ENCODE data around the gene INPP4B. TPM values are rescaled to one million over a fixed set of nuclear protein-coding genes. Genes with fewer than 3 reads are reported as not detected.

INPP4B gene
- total RNA-seq, 1 experiment from 2014 or later = 14.3 TPM

- TF ChIP-seq, protein P1, sequence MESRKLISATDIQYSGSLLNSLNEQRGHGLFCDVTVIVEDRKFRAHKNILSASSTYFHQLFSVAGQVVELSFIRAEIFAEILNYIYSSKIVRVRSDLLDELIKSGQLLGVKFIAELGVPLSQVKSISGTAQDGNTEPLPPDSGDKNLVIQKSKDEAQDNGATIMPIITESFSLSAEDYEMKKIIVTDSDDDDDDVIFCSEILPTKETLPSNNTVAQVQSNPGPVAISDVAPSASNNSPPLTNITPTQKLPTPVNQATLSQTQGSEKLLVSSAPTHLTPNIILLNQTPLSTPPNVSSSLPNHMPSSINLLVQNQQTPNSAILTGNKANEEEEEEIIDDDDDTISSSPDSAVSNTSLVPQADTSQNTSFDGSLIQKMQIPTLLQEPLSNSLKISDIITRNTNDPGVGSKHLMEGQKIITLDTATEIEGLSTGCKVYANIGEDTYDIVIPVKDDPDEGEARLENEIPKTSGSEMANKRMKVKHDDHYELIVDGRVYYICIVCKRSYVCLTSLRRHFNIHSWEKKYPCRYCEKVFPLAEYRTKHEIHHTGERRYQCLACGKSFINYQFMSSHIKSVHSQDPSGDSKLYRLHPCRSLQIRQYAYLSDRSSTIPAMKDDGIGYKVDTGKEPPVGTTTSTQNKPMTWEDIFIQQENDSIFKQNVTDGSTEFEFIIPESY (IDR thresholded peaks at IDR 0.05; ENCODE audit: extremely low read depth, insufficient replicate concordance, low read length) = no peak
- no peak for TF ChIP-seq YY1 (IDR thresholded peaks at IDR 0.05; ENCODE audit: extremely low read depth, insufficient replicate concordance, low read depth, low read length)
- TF ChIP-seq POLR2AphosphoS5 (IDR thresholded peaks at IDR 0.05; ENCODE audit: low read depth, low read length) = peak; percentile 32; the same call in 1 of the 2 replicates
- TF ChIP-seq ZNF274 (IDR thresholded peaks at IDR 0.05; ENCODE audit: low read depth, low read length) = no peak
- no peak for TF ChIP-seq POLR2A (IDR thresholded peaks at IDR 0.05; ENCODE audit: borderline replicate concordance, extremely low read depth, insufficient read depth, insufficient read length)
- TF ChIP-seq FOSL1 (IDR thresholded peaks at IDR 0.05; ENCODE audit: low read depth) = peak; percentile 92
- TF ChIP-seq ELF1 (IDR thresholded peaks at IDR 0.05; ENCODE audit: borderline replicate concordance, low read depth) = no peak
- no peak for TF ChIP-seq EGR1 (IDR thresholded peaks at IDR 0.05; ENCODE audit: low read depth)
These were observed 580.6 kb downstream of the INPP4B start (continued) for GRCh38 chr4:142265536-142265935.

GRCh38 chr4:142264961-142265360 is 581.1 kb downstream of the INPP4B start:
- Histone ChIP-seq H3K79me2 (ENCODE audit: insufficient read depth, low read length) (no peaks in the 10 kb centered on the region), H3K9me2 (ENCODE audit: insufficient read depth) (no peaks in the 10 kb centered on the region), H3K4me1 (ENCODE audit: control insufficient read depth in 1 of 2, insufficient read depth in 2 of 2, low read length in 2 of 2) (peaks cover 20 to 28% of the 10 kb centered on the region in 2 experiments), H3K4me2 (ENCODE audit: low read length) (peak overlapping the region; percentile 62), H4K20me1 (ENCODE audit: insufficient read depth) (no peaks in the 10 kb centered on the region), H3K9ac (ENCODE audit: low read length) (no peak overlapping the region), H3K27ac (ENCODE audit: low read depth, low read length) (no peak overlapping the region), H3K27me3 (ENCODE audit: insufficient read depth, low read length) (no peaks in the 10 kb centered on the region), H2AFZ (ENCODE audit: low read depth, low read length, poor library complexity, severe bottlenecking) (no peak overlapping the region), H3K4me3 (replicated peaks in 1 of 2; ENCODE audit: low read depth in 1 of 2, low read length in 2 of 2) (no peak overlapping the region), H3K9me3 (ENCODE audit: control insufficient read depth in 1 of 2, insufficient read depth in 1 of 2, low read depth in 1 of 2, low read length in 2 of 2) (no peaks in the 10 kb centered on the region), H3K36me3 (ENCODE audit: control insufficient read depth in 1 of 2, insufficient read depth in 2 of 2, low read length in 2 of 2) (no peaks in the 10 kb centered on the region)
- ChIA-PET POLR2A (no interaction called here), CTCF (interaction anchor here (1.0 kb wide), 1 partner anchor 9 kb away, joined by 3 read pairs; no protein-coding TSS in a partner anchor), RAD21 (ENCODE audit: low non-redundant PET in 1 of 2, low total read pairs in 2 of 2, uncharacterized antibody in 2 of 2, unreplicated experiment in 2 of 2) (no interaction called here)
- BruUV-seq (replicated peaks) = no TSS peak
- DNase-seq (ENCODE audit: low read depth, low spot score) (no peak), ATAC-seq (no peak)
- intact Hi-C loops (cut with micrococcal nuclease) = no loop called here
- TF ChIP-seq SIN3A (IDR thresholded peaks at IDR 0.05; ENCODE audit: low read depth) (no peak), TCF7L2 (IDR thresholded peaks at IDR 0.05; ENCODE audit: borderline replicate concordance, extremely low read depth, insufficient read depth, insufficient read length) (no peak), ELF1 (IDR thresholded peaks at IDR 0.05; ENCODE audit: borderline replicate concordance, low read depth) (no peak), ZFX (IDR thresholded peaks at IDR 0.05) (no peak), FOSL1 (IDR thresholded peaks at IDR 0.05; ENCODE audit: low read depth) (no peak), ATF3 (IDR thresholded peaks at IDR 0.05) (no peak), EGR1 (IDR thresholded peaks at IDR 0.05; ENCODE audit: low read depth) (no peak), CEBPB (IDR thresholded peaks at IDR 0.05; ENCODE audit: low read depth) (no peak), RAD21 (IDR thresholded peaks at IDR 0.05; ENCODE audit: low read depth) (no peak), SP1 (IDR thresholded peaks at IDR 0.05; ENCODE audit: low read depth) (no peak), MAX (IDR thresholded peaks at IDR 0.05) (no peak), SRF (IDR thresholded peaks at IDR 0.05; ENCODE audit: low read depth) (no peak), EZH2 (IDR thresholded peaks at IDR 0.05) (no peak), JUND (IDR thresholded peaks at IDR 0.05) (no peak), EZH2phosphoT487 (IDR thresholded peaks at IDR 0.05; ENCODE audit: borderline replicate concordance) (no peak)
- TF ChIP-seq, protein P1 (IDR thresholded peaks at IDR 0.05; ENCODE audit: extremely low read depth, insufficient replicate concordance, low read length) = no peak
- TF ChIP-seq, protein P2, sequence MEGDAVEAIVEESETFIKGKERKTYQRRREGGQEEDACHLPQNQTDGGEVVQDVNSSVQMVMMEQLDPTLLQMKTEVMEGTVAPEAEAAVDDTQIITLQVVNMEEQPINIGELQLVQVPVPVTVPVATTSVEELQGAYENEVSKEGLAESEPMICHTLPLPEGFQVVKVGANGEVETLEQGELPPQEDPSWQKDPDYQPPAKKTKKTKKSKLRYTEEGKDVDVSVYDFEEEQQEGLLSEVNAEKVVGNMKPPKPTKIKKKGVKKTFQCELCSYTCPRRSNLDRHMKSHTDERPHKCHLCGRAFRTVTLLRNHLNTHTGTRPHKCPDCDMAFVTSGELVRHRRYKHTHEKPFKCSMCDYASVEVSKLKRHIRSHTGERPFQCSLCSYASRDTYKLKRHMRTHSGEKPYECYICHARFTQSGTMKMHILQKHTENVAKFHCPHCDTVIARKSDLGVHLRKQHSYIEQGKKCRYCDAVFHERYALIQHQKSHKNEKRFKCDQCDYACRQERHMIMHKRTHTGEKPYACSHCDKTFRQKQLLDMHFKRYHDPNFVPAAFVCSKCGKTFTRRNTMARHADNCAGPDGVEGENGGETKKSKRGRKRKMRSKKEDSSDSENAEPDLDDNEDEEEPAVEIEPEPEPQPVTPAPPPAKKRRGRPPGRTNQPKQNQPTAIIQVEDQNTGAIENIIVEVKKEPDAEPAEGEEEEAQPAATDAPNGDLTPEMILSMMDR (IDR thresholded peaks at IDR 0.05 in 2 of 3, conservative IDR thresholded peaks at IDR 0.05 in 1 of 3; ENCODE audit: borderline replicate concordance in 1 of 3, insufficient read depth in 1 of 3, low read depth in 2 of 3, low read length in 2 of 3) = no peak
